GM12801 (cell line): Measurements from ENCODE around the gene G2E3.

Source experiments
- CTCF ChIP-seq: IDR thresholded peaks from one replicate; pipeline ENCODE4 v1.5.1; 2011; ENCODE audit warnings: control low read depth; ENCODE audit not compliant: insufficient read length; ENCODE audit errors: extremely low read depth

The G2E3 gene

GRCh38 chr14:30655124-30655523 lies 96.2 kb downstream of the G2E3 start:
- TF ChIP-seq CTCF, result no peak

- TF ChIP-seq CTCF, result no peak
Measured at GRCh38 chr14:30655658-30656057, 96.7 kb downstream of the G2E3 start.

- TF ChIP-seq CTCF, result no peak
Measured at GRCh38 chr14:30656190-30656632, 97.3 kb downstream of the G2E3 start.

DNA sequence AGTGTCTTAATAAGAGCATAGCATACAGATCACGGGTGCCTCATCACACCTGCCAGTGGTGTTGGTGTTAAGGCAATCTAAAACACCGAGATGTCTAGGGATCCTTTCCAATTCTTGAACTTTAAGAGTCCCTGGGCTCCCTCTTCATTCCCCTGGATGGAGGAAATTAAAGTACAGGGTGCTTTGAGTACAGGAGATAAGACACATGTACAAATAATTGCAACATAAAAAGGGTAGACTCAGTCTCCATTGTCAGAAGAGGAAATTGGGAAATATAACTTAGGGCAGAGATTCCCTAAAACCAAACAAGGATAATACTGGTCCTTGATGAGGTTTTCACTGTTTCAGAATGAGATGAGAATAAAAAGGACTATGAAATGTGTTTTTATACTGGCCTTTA lies 98.1 kb downstream of the G2E3 start:
- TF ChIP-seq CTCF, result no peak

GRCh38 chr14:30657606-30658163 lies 98.7 kb downstream of the G2E3 start:
- no peak for TF ChIP-seq CTCF

DNA sequence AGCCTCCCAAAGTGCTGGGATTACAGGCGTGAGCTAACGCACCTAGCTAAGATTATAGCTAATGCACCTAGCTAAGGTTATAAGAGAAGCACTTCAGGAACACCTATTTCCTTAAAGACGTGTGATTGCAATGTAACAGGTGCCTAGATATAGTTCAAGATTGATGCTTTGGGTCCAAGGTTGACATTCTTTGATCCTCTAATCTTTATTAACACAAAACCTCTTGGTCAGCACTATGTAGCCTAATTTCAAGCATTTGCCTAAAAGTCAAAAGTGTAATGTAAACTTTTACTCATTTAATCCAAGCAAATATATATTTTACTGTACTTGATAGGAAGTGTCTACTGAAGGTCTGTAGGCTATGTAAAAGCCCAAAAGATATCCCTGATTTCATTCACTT lies 99.7 kb downstream of the G2E3 start:
- no peak for TF ChIP-seq CTCF

- no peak for TF ChIP-seq CTCF
Measured at GRCh38 chr14:30669594-30669993, 110.6 kb downstream of the G2E3 start.
